Activated naive CD4-positive, alpha-beta T cell treated with anti-CD3 and anti-CD28 coated beads, Interleukin-2, amount 10 ng/mL, durations not matched to agents 7 days and 5 days (primary cell): ENCODE data around the gene MEFV.

ENCODE experiments used
- CTCF ChIA-PET: fragments of 350-600 bp; sonication (Branson Sonifier 250); formaldehyde crosslinking; loops from one replicate; lab custom pipeline; 2021; ENCODE audit warnings: antibody characterized with exemption; lab: Charles Lee
- DNase-seq: peaks from one replicate; pipeline ENCODE4 v3.0.0-alpha.2; 2020
- H3K27ac Mint-ChIP-seq: one replicate; pipeline ENCODE4 v1.8.0; 2021; ENCODE audit warnings: mild to moderate bottlenecking, moderate library complexity, mixed read lengths
- H3K27me3 Mint-ChIP-seq: one replicate; pipeline ENCODE4 v1.8.0; 2021; ENCODE audit warnings: mild to moderate bottlenecking, mixed read lengths
- H3K36me3 Mint-ChIP-seq: one replicate; pipeline ENCODE4 v1.8.0; 2021; ENCODE audit warnings: mixed read lengths
- H3K4me1 Mint-ChIP-seq: one replicate; pipeline ENCODE4 v1.8.0; 2021; ENCODE audit warnings: mixed read lengths
- H3K4me3 Mint-ChIP-seq: one replicate; pipeline ENCODE4 v1.8.0; 2021; ENCODE audit warnings: mild to moderate bottlenecking, moderate library complexity, mixed read lengths
- H3K9me3 Mint-ChIP-seq: one replicate; pipeline ENCODE4 v1.8.0; 2021; ENCODE audit warnings: mixed read lengths

The MEFV gene

GRCh38 chr16:3193221-3194212 lies 62.9 kb downstream of the MEFV start:
- DNase-seq: no peak
- Mint-ChIP-seq H3K27me3 (peaks cover 97% of the 10 kb centered on the region), H3K36me3 (peaks cover 16% of the 10 kb centered on the region), H3K4me1 (peaks cover 33% of the 10 kb centered on the region), H3K4me3 (no peak overlapping the region), H3K9me3 (peaks cover 5% of the 10 kb centered on the region), H3K27ac (no peak overlapping the region)
- CTCF ChIA-PET: no interaction called here

- peak overlapping the region; percentile 64 for H3K27ac Mint-ChIP-seq
- H3K4me1 Mint-ChIP-seq: peaks cover 41% of the 10 kb centered on the region
- H3K27me3 Mint-ChIP-seq: peaks cover 100% of the 10 kb centered on the region
- peaks cover 18% of the 10 kb centered on the region for H3K36me3 Mint-ChIP-seq
- CTCF ChIA-PET: no interaction called here
- no peak for DNase-seq
- H3K4me3 Mint-ChIP-seq: no peak overlapping the region
- peaks cover 8% of the 10 kb centered on the region for H3K9me3 Mint-ChIP-seq
Observed at GRCh38 chr16:3192476-3193019, 63.9 kb downstream of the MEFV start.
